PC-3 (cell line): ENCODE data around the gene KCNG3. TPM values are rescaled to one million over a fixed set of nuclear protein-coding genes. Genes with fewer than 3 reads are reported as not detected.

Experiments
- ATAC-seq: fragments of 200-7000 bp; cut with Tn5 transposase; 2 replicates; pipeline ENCODE4 v1.9.1; 2020; ENCODE audit warnings: mild to moderate bottlenecking, moderate library complexity
- BruUV-seq: library from RNA; stranded (reverse); fragments of 400-500 nt; replicated peaks from 2 replicates; lab custom pipeline; 2021; lab: Mats Ljungman, UMichigan
- CTCF ChIA-PET: fragments of 300-600 bp; sonication (Branson Sonifier 250); formaldehyde crosslinking; loops from one replicate; lab custom pipeline; 2022; ENCODE audit warnings: antibody characterized with exemption; lab: Charles Lee
- POLR2A ChIA-PET: fragments of 300-600 bp; sonication (Branson Sonifier 250); formaldehyde crosslinking; loops from one replicate; lab custom pipeline; 2022; ENCODE audit warnings: antibody characterized with exemption; ENCODE audit not compliant: unreplicated experiment; lab: Charles Lee
- DNase-seq: peaks from one replicate; pipeline ENCODE4 v3.0.0-alpha.2; 2015
- H2AFZ ChIP-seq: fragments of 300-600 bp; sonication (generic); 2 replicates; pipeline ENCODE4 v1.6.0; 2016; ENCODE audit warnings: antibody characterized with exemption, low read length
- H3F3A ChIP-seq: fragments of 300-600 bp; sonication (generic); one replicate; pipeline ENCODE4 v1.6.0; 2017; ENCODE audit warnings: antibody characterized with exemption, low read length, control low read depth, mild to moderate bottlenecking; ENCODE audit not compliant: unreplicated experiment
- H3K27ac ChIP-seq: fragments of 300-600 bp; sonication (generic); 2 replicates; pipeline ENCODE4 v1.5.1; 2016; ENCODE audit warnings: mild to moderate bottlenecking, low read length
- H3K27me3 ChIP-seq: fragments of 300-600 bp; sonication (generic); 2 replicates; pipeline ENCODE4 v1.6.1; 2016; ENCODE audit warnings: low read length, mixed read lengths
- H3K36me3 ChIP-seq: fragments of 300-600 bp; sonication (generic); 2 replicates; pipeline ENCODE4 v1.6.1; 2016; ENCODE audit warnings: low read depth, mixed run types, low read length, mixed read lengths
- H3K4me1 ChIP-seq: fragments of 300-600 bp; sonication (generic); 2 replicates; pipeline ENCODE4 v1.5.1; 2016; ENCODE audit warnings: low read length; ENCODE audit not compliant: insufficient read depth
- H3K4me2 ChIP-seq: fragments of 300-600 bp; sonication (generic); 2 replicates; pipeline ENCODE4 v1.6.0; 2016; ENCODE audit warnings: low read length
- H3K4me3 ChIP-seq: fragments of 300-600 bp; sonication (generic); 2 replicates; pipeline ENCODE4 v1.5.1; 2016; ENCODE audit warnings: mild to moderate bottlenecking, low read length, mixed read lengths
- H3K79me2 ChIP-seq: fragments of 300-600 bp; sonication (generic); 2 replicates; pipeline ENCODE4 v1.6.1; 2017; ENCODE audit warnings: low read length, mixed read lengths
- H3K9ac ChIP-seq: fragments of 300-600 bp; sonication (generic); 2 replicates; pipeline ENCODE4 v1.6.0; 2016; ENCODE audit warnings: mild to moderate bottlenecking, low read length
- H3K9me2 ChIP-seq: fragments of 300-600 bp; sonication (generic); replicated peaks from 2 replicates; pipeline ENCODE4 v1.6.1; 2016; ENCODE audit warnings: mixed run types, low read length, mixed read lengths
- H3K9me3 ChIP-seq: fragments of 300-600 bp; sonication (generic); 2 replicates; pipeline ENCODE4 v1.6.1; 2016; ENCODE audit warnings: low read length, mixed read lengths
- H4K20me1 ChIP-seq: fragments of 300-600 bp; sonication (generic); 2 replicates; pipeline ENCODE4 v1.6.1; 2016; ENCODE audit warnings: low read length, mixed read lengths
- CTCF ChIP-seq: fragments of 300-600 bp; sonication (generic); conservative IDR thresholded peaks from 2 replicates; pipeline ENCODE4 v1.5.1; 2017; ENCODE audit warnings: antibody characterized with exemption, low read depth, mild to moderate bottlenecking, low read length
- EZH2 ChIP-seq: fragments of 300-600 bp; sonication (generic); IDR thresholded peaks from one replicate; pipeline ENCODE4 v1.6.1; 2017; ENCODE audit warnings: antibody characterized with exemption, mild to moderate bottlenecking, low read length; ENCODE audit not compliant: unreplicated experiment
- EZH2phosphoT487 ChIP-seq: fragments of 300-600 bp; sonication (generic); IDR thresholded peaks from 2 replicates; pipeline ENCODE4 v1.6.1; 2018; ENCODE audit warnings: mild to moderate bottlenecking, antibody characterized with exemption, low read length, borderline replicate concordance
- intact Hi-C: fragments of 100-400 bp; cut with micrococcal nuclease; formaldehyde crosslinking; loops from 2 replicates; pipeline ENCODE4 v1.9.0; 2023
- total RNA-seq: library from RNA; depleted of rRNA; stranded (reverse); fragments of >200 nt; gene quantifications from 2 replicates; pipeline ENCODE4 v1.2.3, GENCODE V29; 2014

The KCNG3 gene
- total RNA-seq, 1 experiment from 2014 or later, result 2.4 TPM

GRCh38 chr2:42410742-42411514 lies 82.9 kb downstream of the KCNG3 start:
- Histone ChIP-seq H3K36me3 (no peaks in the 10 kb centered on the region), H3K4me3 (no peak overlapping the region), H3K9me2 (no peaks in the 10 kb centered on the region), H2AFZ (no peak overlapping the region), H3K9ac (no peak overlapping the region), H3K9me3 (no peaks in the 10 kb centered on the region; the same call in 1 of the 2 replicates), H3K27me3 (no peaks in the 10 kb centered on the region), H3K4me2 (no peak overlapping the region), H4K20me1 (no peaks in the 10 kb centered on the region), H3K27ac (no peak overlapping the region), H3K4me1 (no peaks in the 10 kb centered on the region), H3F3A (no peaks in the 10 kb centered on the region), H3K79me2 (no peaks in the 10 kb centered on the region)
- ATAC-seq (no peak), DNase-seq (no peak)
- POLR2A ChIA-PET, result no interaction called here
- TF ChIP-seq CTCF (no peak), EZH2phosphoT487 (no peak), EZH2 (no peak)
- BruUV-seq, result no TSS peak
- CTCF ChIA-PET, result no interaction called here
- intact Hi-C loops, result no loop called here

GRCh38 chr2:42408009-42408408 lies 85.8 kb downstream of the KCNG3 start:
- Histone ChIP-seq H3F3A (no peaks in the 10 kb centered on the region), H3K4me3 (no peak overlapping the region), H3K4me1 (no peaks in the 10 kb centered on the region), H3K9me3 (no peaks in the 10 kb centered on the region), H3K27ac (no peak overlapping the region), H3K9me2 (no peaks in the 10 kb centered on the region), H3K79me2 (no peaks in the 10 kb centered on the region), H4K20me1 (no peaks in the 10 kb centered on the region), H3K4me2 (no peak overlapping the region), H3K9ac (no peak overlapping the region), H2AFZ (no peak overlapping the region), H3K36me3 (no peaks in the 10 kb centered on the region), H3K27me3 (no peaks in the 10 kb centered on the region)
- ChIA-PET CTCF (no interaction called here), POLR2A (no interaction called here)
- intact Hi-C loops, result no loop called here
- DNase-seq (no peak), ATAC-seq (no peak)
- TF ChIP-seq EZH2phosphoT487 (no peak), EZH2 (no peak), CTCF (no peak)
- no TSS peak for BruUV-seq

GRCh38 chr2:42407476-42407875 lies 86.3 kb downstream of the KCNG3 start:
- no peak overlapping the region for H3K27ac ChIP-seq
- intact Hi-C loops, result no loop called here
- no TSS peak for BruUV-seq
- no peaks in the 10 kb centered on the region for H4K20me1 ChIP-seq
- POLR2A ChIA-PET, result no interaction called here
- H3K9ac ChIP-seq, result no peak overlapping the region
- H3K4me2 ChIP-seq, result no peak overlapping the region
- no peak for TF ChIP-seq EZH2phosphoT487
- no peak for TF ChIP-seq CTCF
- TF ChIP-seq EZH2, result no peak
- no peaks in the 10 kb centered on the region for H3K9me3 ChIP-seq
- H3K36me3 ChIP-seq, result no peaks in the 10 kb centered on the region
- no peak for ATAC-seq
- H3K79me2 ChIP-seq, result no peaks in the 10 kb centered on the region
- no peaks in the 10 kb centered on the region for H3K9me2 ChIP-seq
- no peak overlapping the region for H3K4me3 ChIP-seq
- CTCF ChIA-PET, result no interaction called here
- H2AFZ ChIP-seq, result no peak overlapping the region
- no peaks in the 10 kb centered on the region for H3K27me3 ChIP-seq
- H3K4me1 ChIP-seq, result no peaks in the 10 kb centered on the region
- H3F3A ChIP-seq, result no peaks in the 10 kb centered on the region
- no peak for DNase-seq
